GM18505 (cell line): Measurements from ENCODE around the gene SCGB3A2.
A peak's percentile ranks its signal among the peaks of the same experiment; 100 is the strongest.
"Not testable (repeated sequence)": the region's sequence is repeated elsewhere in the genome, so short reads cannot be mapped to it uniquely, and the experiment has no call there.

ENCODE experiments used
- ATAC-seq: cut with Tn5 transposase; IDR thresholded peaks from one replicate; pipeline ENCODE4 v1.9.1; 2021; ENCODE audit not compliant: unreplicated experiment
- POLR2A ChIP-seq: IDR thresholded peaks from 4 replicates; pipeline ENCODE4 v1.6.1; 2011; ENCODE audit warnings: borderline replicate concordance; ENCODE audit not compliant: insufficient read depth, insufficient read length; ENCODE audit errors: extremely low read depth

Gene SCGB3A2

GRCh38 chr5:147854894-147855773 lies 23.4 kb upstream of the SCGB3A2 start:
- no peak for ATAC-seq

DNA sequence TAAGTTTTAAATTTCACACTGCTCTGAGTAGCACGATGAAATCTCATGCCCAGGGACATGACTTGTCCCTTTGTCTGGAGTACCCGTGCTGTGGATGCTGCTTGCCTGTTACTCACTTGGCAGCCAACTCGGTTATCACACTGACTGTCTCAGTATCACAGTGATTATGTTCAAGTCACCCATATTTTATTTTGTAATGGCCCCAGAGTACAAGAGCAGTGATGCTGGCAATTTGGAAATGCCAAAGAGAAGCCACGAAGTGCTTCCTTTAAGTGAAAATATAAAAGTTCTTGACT lies 22.8 kb upstream of the SCGB3A2 start:
- ATAC-seq, result no peak
- TF ChIP-seq POLR2A, result no peak

More at GRCh38 chr5:147854894-147855773, 23.4 kb upstream of the SCGB3A2 start:
- TF ChIP-seq POLR2A, result no peak

GRCh38 chr5:147856801-147857200 lies 21.7 kb upstream of the SCGB3A2 start:
- no peak for ATAC-seq
- no peak for TF ChIP-seq POLR2A

GRCh38 chr5:147857302-147858129 lies 21.0 kb upstream of the SCGB3A2 start:
- TF ChIP-seq POLR2A, result no peak
- ATAC-seq, result peak; percentile 77

DNA sequence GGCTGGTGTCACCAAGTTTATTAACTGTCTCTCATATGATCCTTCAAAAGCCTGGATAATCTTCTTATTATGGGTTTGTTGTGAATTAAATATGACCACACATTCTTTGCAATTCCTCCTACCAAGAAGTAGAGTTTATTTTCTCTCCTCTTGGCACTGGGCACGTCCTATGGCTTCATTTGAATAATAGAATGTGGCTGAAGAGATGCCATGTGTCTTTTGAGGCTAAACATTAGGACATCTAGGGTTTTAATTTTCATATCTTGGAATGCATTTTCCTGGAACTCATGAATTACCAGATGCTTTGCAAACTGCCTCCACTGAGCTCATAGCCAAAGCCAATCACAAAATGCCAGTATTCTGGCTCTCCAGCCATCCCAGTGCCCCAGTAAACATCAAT lies 19.9 kb upstream of the SCGB3A2 start:
- ATAC-seq, result no peak
- TF ChIP-seq POLR2A, result no peak

- no peak for ATAC-seq
- TF ChIP-seq POLR2A, result no peak
Observed at GRCh38 chr5:147859962-147860640, 18.4 kb upstream of the SCGB3A2 start.

GRCh38 chr5:147860641-147861025 lies 17.9 kb upstream of the SCGB3A2 start:
- no peak for ATAC-seq
- TF ChIP-seq POLR2A, result no peak

GRCh38 chr5:147863454-147864158 lies 14.9 kb upstream of the SCGB3A2 start:
- TF ChIP-seq POLR2A, result no peak
- ATAC-seq, result no peak

- no peak for TF ChIP-seq POLR2A
- ATAC-seq, result no peak
Observed at GRCh38 chr5:147869112-147869511, 9.4 kb upstream of the SCGB3A2 start.

GRCh38 chr5:147869892-147870291 lies 8.6 kb upstream of the SCGB3A2 start:
- not testable (repeated sequence) for ATAC-seq

GRCh38 chr5:147871980-147872549 lies 6.4 kb upstream of the SCGB3A2 start:
- ATAC-seq, result not testable (repeated sequence)

DNA sequence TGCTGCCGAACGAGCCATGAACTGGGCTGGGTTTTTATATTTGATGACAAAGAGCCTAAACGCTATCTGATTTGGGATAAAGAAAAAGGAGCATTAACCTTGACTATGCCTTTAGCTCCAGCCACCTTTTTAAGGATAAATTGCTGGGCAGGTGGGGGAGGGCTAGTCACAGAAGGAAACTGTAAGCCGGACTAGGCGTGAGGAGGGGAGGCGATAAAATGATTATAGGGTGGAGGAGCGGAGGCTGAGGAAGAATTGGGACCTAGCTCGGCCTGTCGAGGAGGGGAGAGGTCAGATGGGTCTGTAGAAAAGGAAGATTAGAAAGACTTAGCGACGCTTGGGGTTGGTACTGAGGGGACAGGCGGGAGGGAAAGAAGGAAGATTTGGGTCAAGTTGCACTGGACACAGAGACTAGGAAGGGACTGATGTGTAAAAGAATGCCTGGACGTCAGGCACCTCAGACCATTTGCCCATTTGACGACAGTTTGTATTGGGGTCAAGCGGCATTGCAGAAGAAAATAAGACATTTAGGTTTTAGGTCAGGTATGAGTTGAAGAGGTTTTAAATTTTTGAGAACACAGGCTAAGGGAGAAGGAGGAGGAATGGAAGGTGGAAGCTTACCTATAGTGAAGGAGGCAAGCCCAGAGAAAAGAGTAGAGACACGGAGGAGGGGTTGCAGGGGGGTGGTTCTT lies 5.6 kb upstream of the SCGB3A2 start:
- not testable (repeated sequence) for ATAC-seq

DNA sequence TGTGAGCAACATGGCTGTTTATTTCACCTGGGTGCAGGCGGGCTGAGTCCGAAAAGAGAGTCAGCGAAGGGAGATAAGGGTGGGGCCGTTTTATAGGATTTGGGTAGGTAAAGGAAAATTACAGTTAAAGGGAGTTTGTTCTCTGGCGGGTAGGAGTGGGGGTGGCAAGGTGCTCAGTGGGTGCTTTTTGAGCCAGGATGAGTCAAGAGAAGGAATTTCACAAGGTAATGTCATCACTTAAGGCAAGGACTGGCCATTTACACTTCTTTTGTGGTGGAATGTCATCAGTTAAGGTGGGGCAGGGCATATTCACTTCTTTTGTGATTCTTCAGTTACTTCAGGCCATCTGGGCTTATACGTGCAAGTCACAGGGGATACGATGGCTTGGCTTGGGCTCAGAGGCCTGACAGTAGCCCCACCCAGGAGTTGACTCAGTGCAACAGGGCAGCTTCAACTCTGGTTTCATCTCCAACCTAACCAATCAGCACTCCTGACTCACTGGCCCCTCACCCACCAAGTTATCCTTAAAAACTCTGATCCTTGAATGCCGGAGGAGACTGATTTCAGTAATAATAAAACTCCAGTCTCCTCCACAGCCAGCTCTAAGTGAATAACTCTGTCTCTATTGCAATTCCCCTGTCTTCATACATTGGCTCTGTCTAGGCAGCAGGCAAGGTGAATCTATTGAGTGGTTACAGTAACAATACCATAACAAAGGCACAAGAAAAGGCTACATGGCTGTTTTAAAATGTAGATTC lies 4.2 kb upstream of the SCGB3A2 start:
- not testable (repeated sequence) for ATAC-seq
